Measurements from ENCODE around the gene KCNQ1.

DNA sequence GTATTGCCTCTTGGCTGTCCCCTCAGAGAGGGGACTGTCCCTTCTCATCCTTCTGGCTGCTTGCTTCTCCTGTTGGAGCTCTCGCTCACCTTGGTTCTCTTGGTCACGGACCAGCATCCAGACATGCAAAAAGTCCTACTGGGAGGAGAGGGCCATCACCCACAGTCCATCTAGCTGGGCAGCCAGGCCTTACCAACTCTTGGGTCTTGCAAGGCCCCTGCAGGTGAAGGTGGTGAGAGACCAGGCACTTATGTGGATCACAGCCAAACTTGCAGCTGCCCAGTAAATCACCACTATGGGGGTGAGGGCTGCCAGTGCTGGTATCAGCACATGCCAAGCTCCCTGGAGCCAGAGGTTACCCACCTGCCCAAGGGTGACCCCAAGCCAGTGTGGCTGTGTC is 218.7 kb downstream of the KCNQ1 start:
- TF ChIP-seq, protein P1, sequence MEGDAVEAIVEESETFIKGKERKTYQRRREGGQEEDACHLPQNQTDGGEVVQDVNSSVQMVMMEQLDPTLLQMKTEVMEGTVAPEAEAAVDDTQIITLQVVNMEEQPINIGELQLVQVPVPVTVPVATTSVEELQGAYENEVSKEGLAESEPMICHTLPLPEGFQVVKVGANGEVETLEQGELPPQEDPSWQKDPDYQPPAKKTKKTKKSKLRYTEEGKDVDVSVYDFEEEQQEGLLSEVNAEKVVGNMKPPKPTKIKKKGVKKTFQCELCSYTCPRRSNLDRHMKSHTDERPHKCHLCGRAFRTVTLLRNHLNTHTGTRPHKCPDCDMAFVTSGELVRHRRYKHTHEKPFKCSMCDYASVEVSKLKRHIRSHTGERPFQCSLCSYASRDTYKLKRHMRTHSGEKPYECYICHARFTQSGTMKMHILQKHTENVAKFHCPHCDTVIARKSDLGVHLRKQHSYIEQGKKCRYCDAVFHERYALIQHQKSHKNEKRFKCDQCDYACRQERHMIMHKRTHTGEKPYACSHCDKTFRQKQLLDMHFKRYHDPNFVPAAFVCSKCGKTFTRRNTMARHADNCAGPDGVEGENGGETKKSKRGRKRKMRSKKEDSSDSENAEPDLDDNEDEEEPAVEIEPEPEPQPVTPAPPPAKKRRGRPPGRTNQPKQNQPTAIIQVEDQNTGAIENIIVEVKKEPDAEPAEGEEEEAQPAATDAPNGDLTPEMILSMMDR (IDR thresholded peaks at IDR 0.05) = no peak
- no peak for TF ChIP-seq POLR2A (IDR thresholded peaks at IDR 0.05)
